ENCODE results near the gene TSHR.
"Not testable (repeated sequence)": the region's sequence is repeated elsewhere in the genome, so short reads cannot be mapped to it uniquely, and the experiment has no call there.

TSHR gene

DNA sequence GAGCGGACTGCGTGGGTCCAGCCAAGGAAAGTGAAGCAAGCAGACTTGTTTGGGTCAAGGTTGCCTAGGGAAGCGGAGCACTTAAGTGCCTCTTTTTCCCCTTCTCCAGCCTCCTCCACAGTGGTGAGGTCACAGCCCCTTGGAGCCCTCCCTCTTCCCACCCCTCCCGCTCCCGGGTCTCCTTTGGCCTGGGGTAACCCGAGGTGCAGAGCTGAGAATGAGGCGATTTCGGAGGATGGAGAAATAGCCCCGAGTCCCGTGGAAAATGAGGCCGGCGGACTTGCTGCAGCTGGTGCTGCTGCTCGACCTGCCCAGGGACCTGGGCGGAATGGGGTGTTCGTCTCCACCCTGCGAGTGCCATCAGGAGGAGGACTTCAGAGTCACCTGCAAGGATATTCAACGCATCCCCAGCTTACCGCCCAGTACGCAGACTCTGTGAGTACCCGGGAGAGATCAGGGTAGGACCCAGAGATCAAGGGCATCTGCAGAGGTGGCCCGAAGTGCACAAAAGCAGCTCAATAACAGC, at the start of gene TSHR:
Gene TSHR (plus strand): TSS at position 206 of the 526 bp plus-strand sequence. CDS start 60 bp downstream, at position 266.
- peak in 2 of 3 donors; percentile 8 to 10 for DNase-seq

GRCh38 chr14:80906336-80906735, 49.1 kb upstream of the TSHR start:
- DNase-seq, result no peak

- DNase-seq, result no peak
Measured at GRCh38 chr14:80906946-80907345, 48.5 kb upstream of the TSHR start.

- not testable (repeated sequence) for DNase-seq
Measured at GRCh38 chr14:80912013-80912412, 43.4 kb upstream of the TSHR start.

DNA sequence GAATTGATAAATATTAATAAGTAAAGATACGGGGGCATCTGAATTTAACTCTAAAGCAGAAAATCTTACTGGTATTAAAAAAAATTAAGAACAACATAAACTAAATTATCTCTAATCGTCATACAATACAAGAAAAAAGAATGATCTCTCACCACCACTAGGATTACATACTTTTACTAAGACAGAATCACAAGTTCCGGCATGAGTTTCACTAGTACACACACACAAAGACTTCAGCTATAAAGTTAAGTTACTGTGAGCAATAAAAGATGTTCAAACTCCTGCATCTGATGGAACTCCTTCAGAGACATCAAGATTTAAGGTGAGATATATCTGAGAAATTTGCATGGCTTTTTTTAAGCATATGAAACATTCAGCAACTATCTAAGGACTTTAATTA, 35.8 kb upstream of the TSHR start:
- no peak for DNase-seq

DNA sequence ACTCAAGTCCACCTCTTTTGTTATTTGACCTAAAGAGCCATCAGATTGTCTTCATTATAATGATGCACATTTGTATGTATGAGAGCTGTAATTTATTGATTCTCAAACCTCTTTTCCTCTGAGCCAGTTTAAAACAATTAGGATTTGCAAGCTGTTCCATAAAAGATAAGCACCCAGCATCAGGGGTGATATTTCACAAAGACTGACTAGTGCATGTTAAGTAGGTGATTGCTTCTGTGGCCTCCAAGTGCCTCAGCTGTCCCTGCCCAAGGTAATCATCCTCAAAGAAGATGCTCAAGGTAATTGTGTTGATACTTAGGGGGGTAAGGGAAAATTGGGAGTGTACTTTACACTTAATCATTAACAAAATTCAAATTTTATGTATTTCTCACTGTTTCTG, 32.1 kb upstream of the TSHR start:
- DNase-seq, result peak in 1 of 3 donors; percentile 7

GRCh38 chr14:80924365-80925103, 30.9 kb upstream of the TSHR start:
- DNase-seq, result peak in 1 of 3 donors; percentile 7

GRCh38 chr14:80926397-80927082, 28.9 kb upstream of the TSHR start:
- peak in 1 of 3 donors; percentile 15 for DNase-seq

DNA sequence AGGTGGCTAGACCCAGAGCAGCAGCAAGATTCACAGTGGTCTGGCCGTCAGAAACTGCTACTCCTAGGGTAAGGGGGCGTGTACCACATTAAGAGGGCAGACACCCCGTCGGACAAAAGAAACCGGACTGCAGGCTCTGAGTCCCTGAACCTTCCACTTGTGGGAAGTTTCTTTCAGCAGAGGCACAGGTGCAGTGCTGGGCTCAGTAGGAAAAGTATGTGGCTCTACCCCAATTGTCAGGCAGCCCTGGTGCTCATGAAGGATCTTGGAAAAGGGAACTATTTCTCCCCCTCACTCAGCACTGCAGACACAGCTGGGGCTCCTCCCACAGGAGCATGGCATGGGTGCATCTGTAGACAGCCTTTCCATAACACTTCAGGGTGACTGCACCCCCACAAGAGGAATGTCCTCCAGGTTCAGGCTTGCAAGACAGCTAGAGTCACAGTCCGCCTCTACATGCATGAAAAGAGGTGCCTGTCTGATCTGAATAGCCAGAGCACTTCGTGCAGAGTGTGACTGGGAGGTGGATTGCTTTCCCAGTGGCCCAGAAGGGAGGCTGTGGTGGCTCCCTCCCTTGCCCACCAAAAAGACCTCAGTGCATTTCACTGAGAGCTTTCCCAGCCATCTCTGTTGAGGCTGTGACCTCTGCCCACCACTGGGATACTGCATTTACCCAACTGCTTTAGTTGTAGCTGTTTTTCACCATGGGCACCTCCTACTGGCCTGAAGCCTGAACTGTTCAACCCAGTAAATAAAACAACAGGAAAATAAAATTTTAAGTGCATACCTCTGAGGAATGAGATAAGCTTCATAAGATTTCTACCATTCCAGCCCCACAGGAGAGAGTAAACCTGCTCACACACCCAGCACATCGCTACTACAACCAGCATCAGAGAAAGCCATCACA, 28.1 kb upstream of the TSHR start:
- DNase-seq, result peak in 1 of 3 donors; percentile 17

DNA sequence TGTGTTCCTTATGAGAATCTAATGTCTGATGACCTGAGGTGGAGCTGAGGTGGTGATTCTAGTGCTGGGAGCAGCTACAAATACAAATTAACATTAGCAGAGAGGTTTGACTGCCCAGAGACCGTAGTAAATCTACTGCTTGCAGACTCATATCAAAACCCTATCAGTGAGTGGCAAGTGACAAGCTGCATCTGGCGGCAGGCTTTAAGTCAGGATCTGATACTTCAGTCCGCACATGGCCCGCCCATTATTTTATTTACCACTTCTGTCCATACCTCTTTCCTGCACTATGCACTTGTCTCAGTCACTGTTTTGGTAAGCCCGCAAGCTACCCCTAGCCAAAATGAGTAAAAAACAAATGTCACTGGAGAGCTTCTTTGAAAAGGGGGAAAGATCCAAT, 25.3 kb upstream of the TSHR start:
- peak in 1 of 3 donors; percentile 1 for DNase-seq

DNA sequence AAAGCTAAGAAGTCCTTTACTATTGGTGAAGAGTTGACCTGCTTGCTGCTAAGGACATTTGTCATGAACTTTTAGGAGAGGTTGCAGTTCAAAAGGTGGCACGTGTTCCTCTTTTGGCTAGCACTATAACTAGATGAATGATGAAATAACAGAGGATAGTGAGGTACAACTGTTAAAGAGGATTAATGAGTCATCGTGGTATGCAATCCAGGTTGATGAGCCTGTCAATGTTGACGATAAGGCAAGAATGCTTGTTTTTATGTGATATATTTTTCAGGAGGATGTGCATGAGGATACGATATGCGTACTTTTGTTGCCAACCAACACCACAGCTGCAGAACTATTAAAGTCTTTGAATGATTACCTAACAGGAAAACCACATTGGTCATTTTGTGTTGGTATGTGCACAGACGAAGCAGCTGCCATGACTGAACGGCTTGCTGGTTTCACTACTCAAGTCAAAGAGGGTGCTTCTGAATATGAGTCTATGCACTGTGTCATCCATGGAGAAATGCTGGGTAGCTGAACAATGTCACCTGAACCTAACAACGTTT, 24.5 kb upstream of the TSHR start:
- DNase-seq, result peak; percentile 35 to 66 (median 48)

- DNase-seq, result peak in 1 of 3 donors; percentile 5
Measured at GRCh38 chr14:80933282-80933681, 22.1 kb upstream of the TSHR start.

GRCh38 chr14:80933686-80934085, 21.7 kb upstream of the TSHR start:
- DNase-seq, result peak in 1 of 3 donors; percentile 9

DNA sequence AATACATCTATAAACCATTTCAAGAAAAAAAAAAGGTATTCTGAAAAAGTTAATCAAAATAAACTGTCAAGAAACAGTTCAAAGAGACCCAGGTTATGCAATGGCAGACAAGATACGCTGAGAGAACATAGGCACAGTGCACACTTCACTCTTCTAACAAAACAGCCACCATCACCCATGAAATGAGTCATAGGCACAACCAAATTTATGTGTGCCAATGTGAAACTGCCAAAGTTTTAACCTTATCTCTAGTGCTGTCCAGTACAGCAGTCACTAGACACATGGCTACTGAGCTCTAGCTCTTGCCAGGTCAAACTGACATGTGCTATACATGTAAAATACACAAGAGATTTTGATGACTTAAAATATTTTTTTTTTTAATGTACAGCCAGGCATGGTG, 15.3 kb upstream of the TSHR start:
- DNase-seq, result no peak

DNA sequence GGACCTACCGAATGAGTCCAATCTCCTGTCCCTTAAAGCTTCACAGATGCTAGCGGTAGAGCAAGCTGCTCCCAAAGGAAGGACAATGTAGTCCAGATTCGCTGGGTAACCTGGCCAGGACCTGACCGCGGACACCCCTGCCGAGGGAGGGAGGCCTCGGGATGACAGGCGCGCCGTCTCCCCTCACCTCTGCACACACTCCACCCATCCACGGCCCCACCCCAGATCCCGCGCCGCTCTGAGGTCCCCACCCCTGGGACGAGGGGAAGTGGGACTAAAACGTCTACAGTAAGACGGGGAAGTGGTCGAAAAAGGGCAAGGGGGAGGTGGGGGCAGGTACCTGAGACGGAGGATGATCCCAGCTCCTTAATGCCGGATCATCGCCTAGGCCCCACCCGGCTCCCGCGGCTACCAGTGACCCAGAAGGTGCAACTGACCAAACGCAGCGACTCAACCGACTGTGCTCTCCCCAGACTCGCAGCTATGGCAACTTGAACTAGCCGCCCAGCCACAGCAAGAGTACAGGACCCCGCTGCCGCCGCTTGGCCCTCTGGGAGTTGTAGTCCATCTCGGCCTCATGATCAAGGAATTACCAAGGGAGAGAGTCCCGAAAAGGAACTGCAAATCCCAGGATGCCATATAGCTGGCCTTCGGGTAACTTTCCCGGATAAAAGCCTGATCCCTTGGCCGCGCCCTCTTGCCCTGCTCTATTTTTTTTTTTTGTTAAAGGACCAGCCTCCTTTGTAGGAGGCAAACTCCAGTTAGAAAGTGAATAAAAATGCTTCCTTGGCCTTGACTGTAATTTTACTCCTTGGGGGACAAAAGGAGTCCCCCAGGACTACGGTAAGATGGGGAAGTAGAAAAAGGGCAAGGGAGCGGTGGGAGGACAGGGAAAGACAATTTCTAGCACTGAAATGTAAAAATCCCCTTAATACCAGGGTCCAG, 13.9 kb upstream of the TSHR start, which contains the start of gene CEP128:
Gene CEP128 (minus strand): TSS at position 498 of the 945 bp plus-strand sequence.
- peak; percentile 96 to 98 (median 98) for DNase-seq

- peak in 1 of 3 donors; percentile 18 for DNase-seq
Measured at GRCh38 chr14:80942191-80942600, 13.2 kb upstream of the TSHR start.

GRCh38 chr14:80944861-80945617, 10.4 kb upstream of the TSHR start:
- peak in 1 of 3 donors; percentile 12 for DNase-seq

DNA sequence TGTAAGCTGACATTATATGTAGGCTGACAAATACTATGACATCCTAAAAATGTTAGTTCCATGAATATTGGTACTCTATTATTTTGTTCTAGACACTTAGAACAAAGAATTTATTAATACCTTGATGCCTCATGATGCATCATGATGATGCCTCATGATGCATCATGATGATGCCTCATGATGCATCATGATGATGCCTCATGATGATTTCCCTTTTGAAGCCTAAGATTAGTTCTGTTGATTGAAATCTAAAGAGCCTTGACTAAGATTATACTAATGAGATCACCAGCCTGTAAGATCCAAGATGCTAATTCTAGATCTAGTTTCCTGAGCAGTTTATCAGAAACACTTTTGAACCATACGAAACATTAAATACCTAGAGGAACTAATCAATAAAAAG, 9.2 kb upstream of the TSHR start:
- DNase-seq, result peak in 2 of 3 donors; percentile 26 to 39

DNA sequence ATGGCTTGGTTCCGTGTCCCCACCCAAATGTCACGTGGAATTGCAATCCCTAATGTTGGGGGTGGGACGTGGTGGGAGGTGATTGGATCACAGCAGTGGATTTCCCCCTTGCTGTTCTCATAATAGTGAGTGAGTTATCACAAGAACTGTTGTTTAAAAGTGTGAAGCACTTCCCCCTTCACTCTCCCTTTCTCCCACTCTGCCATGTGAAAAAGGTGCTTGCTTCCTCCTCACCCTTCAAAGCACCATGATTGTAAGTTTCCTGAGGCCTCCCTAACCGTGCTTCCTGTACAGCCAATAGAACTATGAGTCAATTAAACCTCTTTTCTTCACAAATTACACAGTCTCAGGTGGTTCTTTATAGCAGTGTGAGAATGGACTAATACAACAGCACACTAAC, 8.6 kb upstream of the TSHR start:
- DNase-seq, result peak in 2 of 3 donors; percentile 31 to 37

DNA sequence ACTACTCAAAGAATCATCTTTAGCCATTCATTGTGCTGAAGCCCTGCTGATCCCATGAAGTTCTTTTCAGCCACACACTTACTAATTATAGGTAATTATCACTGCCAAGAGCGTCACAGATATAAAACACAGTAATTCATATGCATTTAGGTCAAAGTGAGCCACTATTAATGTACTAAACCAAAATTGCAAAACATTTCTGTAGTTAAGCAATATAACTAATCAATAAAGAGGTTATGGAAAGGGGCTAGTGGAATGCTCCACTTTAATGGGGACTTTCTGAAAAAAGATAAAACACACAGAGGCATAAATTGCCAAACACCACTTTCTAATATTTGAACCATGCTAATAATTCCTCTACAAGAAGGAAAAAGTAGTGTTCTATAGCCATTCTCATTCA, 7.1 kb upstream of the TSHR start:
- no peak for DNase-seq
